ES-I3 (cell line): ENCODE results near the gene C2orf92.

Experiments
- H3K36me3 ChIP-seq: 2 replicates; pipeline ENCODE4 v1.6.1; 2013; ENCODE audit warnings: mild to moderate bottlenecking, low read length, control low read depth, moderate library complexity; ENCODE audit not compliant: insufficient read depth
- H3K4me1 ChIP-seq: 2 replicates; pipeline ENCODE4 v1.6.1; 2013; ENCODE audit warnings: mild to moderate bottlenecking, control low read depth, low read length; ENCODE audit not compliant: insufficient read depth
- H3K9ac ChIP-seq: 2 replicates; pipeline ENCODE4 v1.6.1; 2013; ENCODE audit warnings: low read depth, mild to moderate bottlenecking, low read length, moderate library complexity
- H3K9me3 ChIP-seq: 2 replicates; pipeline ENCODE4 v1.6.1; 2013; ENCODE audit warnings: mild to moderate bottlenecking, low read length, moderate library complexity; ENCODE audit not compliant: control insufficient read depth, insufficient read depth

The C2orf92 gene

GRCh38 chr2:97656129-97656755, 13.3 kb upstream of the C2orf92 start:
- Histone ChIP-seq H3K9ac (no peak overlapping the region), H3K36me3 (peaks cover 6% of the 10 kb centered on the region), H3K9me3 (peaks cover 4% of the 10 kb centered on the region; the same call in 1 of the 2 replicates), H3K4me1 (no peaks in the 10 kb centered on the region)

GRCh38 chr2:97656905-97657587, 12.5 kb upstream of the C2orf92 start:
- Histone ChIP-seq H3K9me3 (peaks cover 4% of the 10 kb centered on the region; the same call in 1 of the 2 replicates), H3K36me3 (peaks cover 6% of the 10 kb centered on the region), H3K4me1 (peaks cover 4% of the 10 kb centered on the region), H3K9ac (no peak overlapping the region)

GRCh38 chr2:97657986-97658690, 11.4 kb upstream of the C2orf92 start:
- peaks cover 4% of the 10 kb centered on the region; the same call in 1 of the 2 replicates for H3K9me3 ChIP-seq
- H3K9ac ChIP-seq: no peak overlapping the region
- H3K4me1 ChIP-seq: peaks cover 9% of the 10 kb centered on the region
- H3K36me3 ChIP-seq: peaks cover 6% of the 10 kb centered on the region

GRCh38 chr2:97658691-97659157, 10.8 kb upstream of the C2orf92 start:
- no peak overlapping the region for H3K9ac ChIP-seq
- H3K36me3 ChIP-seq: peaks cover 6% of the 10 kb centered on the region
- H3K9me3 ChIP-seq: peaks cover 3% of the 10 kb centered on the region; the same call in 1 of the 2 replicates
- H3K4me1 ChIP-seq: peaks cover 9% of the 10 kb centered on the region

- Histone ChIP-seq H3K9ac (no peak overlapping the region), H3K36me3 (peaks cover 1% of the 10 kb centered on the region), H3K9me3 (no peaks in the 10 kb centered on the region), H3K4me1 (peaks cover 9% of the 10 kb centered on the region)
These were observed 10.1 kb upstream of the C2orf92 start for GRCh38 chr2:97659256-97660043.

GRCh38 chr2:97660044-97660774, 9.3 kb upstream of the C2orf92 start:
- H3K36me3 ChIP-seq: no peaks in the 10 kb centered on the region; the same call in 1 of the 2 replicates

GRCh38 chr2:97660775-97661389, 8.6 kb upstream of the C2orf92 start:
- Histone ChIP-seq H3K36me3 (no peaks in the 10 kb centered on the region; the same call in 1 of the 2 replicates), H3K9ac (no peak overlapping the region), H3K4me1 (peaks cover 9% of the 10 kb centered on the region), H3K9me3 (no peaks in the 10 kb centered on the region)

More at GRCh38 chr2:97660044-97660774, 9.3 kb upstream of the C2orf92 start:
- Histone ChIP-seq H3K9me3 (no peaks in the 10 kb centered on the region), H3K9ac (no peak overlapping the region), H3K4me1 (peaks cover 9% of the 10 kb centered on the region)

- Histone ChIP-seq H3K9me3 (no peaks in the 10 kb centered on the region), H3K4me1 (peaks cover 9% of the 10 kb centered on the region), H3K36me3 (no peaks in the 10 kb centered on the region; the same call in 1 of the 2 replicates), H3K9ac (peak overlapping the region; percentile 86; the same call in 1 of the 2 replicates)
These were observed 7.6 kb upstream of the C2orf92 start for GRCh38 chr2:97661927-97662326.

GRCh38 chr2:97662386-97662894, 7.1 kb upstream of the C2orf92 start:
- Histone ChIP-seq H3K36me3 (no peaks in the 10 kb centered on the region; the same call in 1 of the 2 replicates), H3K9ac (peak overlapping the region; percentile 86; the same call in 1 of the 2 replicates), H3K9me3 (no peaks in the 10 kb centered on the region), H3K4me1 (peaks cover 9% of the 10 kb centered on the region)

- Histone ChIP-seq H3K9ac (peak overlapping the region; percentile 86), H3K36me3 (no peaks in the 10 kb centered on the region; the same call in 1 of the 2 replicates), H3K4me1 (peaks cover 9% of the 10 kb centered on the region), H3K9me3 (no peaks in the 10 kb centered on the region)
These were observed 6.5 kb upstream of the C2orf92 start for GRCh38 chr2:97662895-97663625.

- no peaks in the 10 kb centered on the region; the same call in 1 of the 2 replicates for H3K36me3 ChIP-seq
- peaks cover 9% of the 10 kb centered on the region for H3K4me1 ChIP-seq
- no peaks in the 10 kb centered on the region for H3K9me3 ChIP-seq
- H3K9ac ChIP-seq: peak overlapping the region; percentile 86
These were observed 5.9 kb upstream of the C2orf92 start for GRCh38 chr2:97663626-97663961.

GRCh38 chr2:97663962-97664635, 5.4 kb upstream of the C2orf92 start, which contains the start of gene ACTR1B:
Gene ACTR1B (minus strand): TSS chr2:97664044. CDS start chr2:97663890, 154 bp downstream.
- peaks cover 9% of the 10 kb centered on the region for H3K4me1 ChIP-seq
- H3K9me3 ChIP-seq: no peaks in the 10 kb centered on the region
- peak within 1 kb of the TSS; percentile 86 for H3K9ac ChIP-seq
- H3K36me3 ChIP-seq: no peaks in the 10 kb centered on the region; the same call in 1 of the 2 replicates
